Hepatocyte (in vitro differentiated cells): Measurements from ENCODE around the gene MOG.

Experiments
- EZH2 ChIP-seq: fragments of 200-600 bp; sonication (generic); IDR thresholded peaks from 2 replicates; pipeline ENCODE4 v1.6.1; 2016; ENCODE audit warnings: antibody characterized with exemption, mild to moderate bottlenecking, borderline replicate concordance
- EZH2phosphoT487 ChIP-seq: fragments of 200-600 bp; sonication (generic); IDR thresholded peaks from one replicate; pipeline ENCODE4 v1.6.1; 2018; ENCODE audit warnings: antibody characterized with exemption, mild to moderate bottlenecking, low read depth, moderate library complexity; ENCODE audit not compliant: unreplicated experiment, severe bottlenecking
- TF ChIP-seq, protein P1 (sequence below): fragments of 200-600 bp; sonication (generic); IDR thresholded peaks from 2 replicates; pipeline ENCODE4 v1.5.1; 2016; ENCODE audit warnings: antibody characterized with exemption, mild to moderate bottlenecking; ENCODE audit not compliant: poor library complexity

DNA sequence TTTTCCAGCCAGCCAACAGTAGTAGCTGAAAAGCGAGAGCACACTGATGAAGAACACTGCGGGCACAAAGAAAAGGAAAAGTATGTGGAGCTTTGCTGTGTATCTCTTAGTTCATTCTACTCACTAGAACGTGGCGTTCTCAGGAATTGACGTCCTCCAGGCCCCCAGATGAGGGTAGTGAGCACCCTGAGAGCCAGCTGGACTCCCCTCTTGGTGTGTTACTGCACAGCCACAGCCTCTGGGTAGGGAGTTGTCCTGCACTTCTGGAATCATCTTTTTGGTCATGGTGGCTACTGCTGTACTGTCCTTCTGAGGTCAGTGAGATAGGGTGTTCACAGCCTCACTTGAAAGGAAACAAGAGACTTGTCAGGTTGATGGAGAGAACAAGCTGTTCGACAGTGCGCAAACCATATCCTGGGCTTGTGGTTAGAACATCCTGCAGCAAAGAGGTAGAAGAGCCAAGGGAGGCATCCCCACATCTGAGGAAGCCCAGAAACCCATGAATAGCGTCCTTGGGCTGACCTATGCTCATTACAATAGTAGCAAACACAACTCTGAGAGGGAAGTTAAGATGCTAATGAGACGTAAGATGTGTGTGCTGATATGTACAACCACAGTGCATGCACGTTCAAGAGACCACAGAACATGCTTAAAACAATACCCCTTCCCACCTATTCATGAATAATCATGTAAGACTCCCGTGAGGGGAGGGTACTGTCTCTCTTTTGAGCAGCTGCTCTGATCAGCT, 51.7 kb downstream of the MOG start:
- TF ChIP-seq EZH2 (no peak), EZH2phosphoT487 (no peak)
- TF ChIP-seq, protein P1, sequence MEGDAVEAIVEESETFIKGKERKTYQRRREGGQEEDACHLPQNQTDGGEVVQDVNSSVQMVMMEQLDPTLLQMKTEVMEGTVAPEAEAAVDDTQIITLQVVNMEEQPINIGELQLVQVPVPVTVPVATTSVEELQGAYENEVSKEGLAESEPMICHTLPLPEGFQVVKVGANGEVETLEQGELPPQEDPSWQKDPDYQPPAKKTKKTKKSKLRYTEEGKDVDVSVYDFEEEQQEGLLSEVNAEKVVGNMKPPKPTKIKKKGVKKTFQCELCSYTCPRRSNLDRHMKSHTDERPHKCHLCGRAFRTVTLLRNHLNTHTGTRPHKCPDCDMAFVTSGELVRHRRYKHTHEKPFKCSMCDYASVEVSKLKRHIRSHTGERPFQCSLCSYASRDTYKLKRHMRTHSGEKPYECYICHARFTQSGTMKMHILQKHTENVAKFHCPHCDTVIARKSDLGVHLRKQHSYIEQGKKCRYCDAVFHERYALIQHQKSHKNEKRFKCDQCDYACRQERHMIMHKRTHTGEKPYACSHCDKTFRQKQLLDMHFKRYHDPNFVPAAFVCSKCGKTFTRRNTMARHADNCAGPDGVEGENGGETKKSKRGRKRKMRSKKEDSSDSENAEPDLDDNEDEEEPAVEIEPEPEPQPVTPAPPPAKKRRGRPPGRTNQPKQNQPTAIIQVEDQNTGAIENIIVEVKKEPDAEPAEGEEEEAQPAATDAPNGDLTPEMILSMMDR: no peak
